ENCODE data around the gene MALL. TPM values are rescaled to one million over a fixed set of nuclear protein-coding genes. Genes with fewer than 3 reads are reported as not detected.
"Not testable (repeated sequence)": the region's sequence is repeated elsewhere in the genome, so short reads cannot be mapped to it uniquely, and the experiment has no call there.

MALL gene
- 0.69 TPM for polyA plus RNA-seq (2013)

DNA sequence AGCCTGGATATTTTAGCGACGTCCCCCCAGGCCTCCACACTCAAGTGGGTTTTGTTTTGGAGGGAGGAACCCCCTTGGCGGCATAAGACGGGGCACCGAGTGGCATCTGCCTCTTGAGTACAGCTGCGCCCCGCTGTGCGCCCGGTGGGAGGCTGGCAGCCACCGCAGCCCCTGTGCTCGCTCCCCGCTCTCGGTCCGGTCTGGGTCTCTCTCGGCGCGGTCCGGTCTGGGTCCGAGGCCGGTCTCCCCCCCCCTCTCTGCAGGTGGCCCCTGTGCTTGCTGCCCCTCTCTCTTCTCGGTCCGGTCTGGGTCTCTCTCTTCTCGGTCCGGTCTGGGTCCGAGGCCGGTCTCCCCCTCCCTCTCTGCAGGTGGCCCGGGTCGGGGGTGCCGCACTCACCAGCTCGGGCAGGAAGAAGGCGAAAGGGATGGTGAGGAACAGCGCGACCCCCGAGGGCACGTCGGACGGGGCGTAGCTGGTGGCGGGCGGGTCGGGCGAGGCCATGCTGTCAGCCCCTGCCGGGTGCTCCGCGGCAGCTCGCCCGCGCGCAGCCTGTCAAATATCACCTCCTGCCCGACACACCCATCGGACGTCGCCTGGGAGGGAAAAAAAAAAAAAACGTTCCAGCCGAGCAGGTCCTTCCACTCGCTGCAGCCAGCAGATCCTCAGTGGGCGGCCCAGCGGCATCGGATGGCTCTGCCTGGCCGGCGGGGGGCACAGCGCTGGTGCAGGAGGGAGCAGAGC, at the start of gene MALL:
Gene MALL (minus strand): TSS at position 532 of the 742 bp plus-strand sequence. CDS start 30 bp downstream, at position 502.
- CTCF ChIA-PET, result interaction anchor here (0.9 to 1.6 kb wide), 6 partner anchors 8 to 26 kb away, joined by 3 to 8 read pairs (median 4); no protein-coding TSS in a partner anchor
- POLR2A ChIA-PET, result interaction anchor here (0.5 kb wide), 1 partner anchor 27 kb away, joined by 4 read pairs; no protein-coding TSS in a partner anchor
- Histone ChIP-seq H3K4me3 (ENCODE audit: control insufficient read depth in 1 of 7, extremely low read depth in 1 of 7, insufficient read depth in 4 of 7, low read depth in 2 of 7, low read length in 6 of 7) (peak within 1 kb of the TSS in 4 of 7 experiments; percentile 3 to 66 (median 31)), H3K9me3 (ENCODE audit: control extremely low read depth in 1 of 5, control insufficient read depth in 4 of 5, insufficient read depth in 2 of 5, low read depth in 1 of 5, low read length in 4 of 5) (peaks cover 0 to 2% (median 0%) of the 10 kb centered on the region in 5 experiments), H3K27me3 (replicated peaks in 2 of 5; ENCODE audit: control insufficient read depth in 4 of 5, insufficient read depth in 5 of 5, low read length in 4 of 5) (peaks cover 0 to 37% (median 6%) of the 10 kb centered on the region in 5 experiments), H3K27ac (ENCODE audit: insufficient read depth in 1 of 2, low read depth in 1 of 2, low read length in 2 of 2, poor library complexity in 1 of 2, severe bottlenecking in 2 of 2) (no peak within 1 kb of the TSS), H3K36me3 (ENCODE audit: control insufficient read depth in 4 of 4, insufficient read depth in 4 of 4, low read length in 3 of 4) (no peaks in the 10 kb centered on the region), H3K4me1 (ENCODE audit: control extremely low read depth in 1 of 4, control insufficient read depth in 4 of 4, insufficient read depth in 4 of 4, low read length in 3 of 4) (peaks cover 0 to 25% (median 21%) of the 10 kb centered on the region in 4 experiments)
- peak in 2 of 3 donors; percentile 24 to 32 for DNase-seq
- 20% methylated on average over 48 of the region's 62 CpGs for WGBS (ENCODE audit: insufficient coverage)

DNA sequence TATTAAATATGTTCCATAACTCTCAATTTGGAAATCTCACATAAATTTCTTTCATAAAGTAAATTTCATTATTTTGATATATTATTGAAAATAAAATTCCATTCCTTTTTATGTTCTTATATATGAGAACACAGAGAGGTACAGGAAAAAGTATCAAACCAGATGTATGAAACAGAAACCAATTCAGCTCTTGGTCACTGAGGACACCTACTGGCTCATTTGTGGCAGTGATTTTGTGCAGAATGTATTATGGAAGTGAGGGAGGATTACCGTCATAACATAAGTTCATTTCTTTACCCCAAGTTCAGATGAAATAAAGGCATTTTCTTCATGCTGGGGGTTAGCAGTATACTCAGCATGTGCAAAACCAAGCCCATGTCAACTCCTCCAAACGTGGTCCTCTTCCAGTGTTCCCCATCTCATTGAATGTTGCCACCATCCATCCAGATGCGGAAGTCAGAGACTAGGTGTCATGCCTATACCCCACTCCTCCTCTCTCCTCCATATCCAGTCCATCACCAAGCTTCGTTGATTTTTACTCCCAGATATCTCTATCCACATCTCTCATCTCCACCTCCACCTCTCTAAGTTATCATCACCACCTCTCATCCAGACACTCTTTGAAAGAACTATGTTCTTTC, 41.7 kb upstream of the MALL start:
- peak; percentile 55 to 72 (median 66) for DNase-seq
- ChIA-PET POLR2A (no interaction called here), CTCF (interaction anchor here (0.7 to 2.6 kb wide), 6 partner anchors 9 to 24 kb away, joined by 3 to 9 read pairs (median 4); no protein-coding TSS in a partner anchor)
- Histone ChIP-seq H3K36me3 (ENCODE audit: control insufficient read depth in 4 of 4, insufficient read depth in 4 of 4, low read length in 3 of 4) (no peaks in the 10 kb centered on the region), H3K9me3 (ENCODE audit: control extremely low read depth in 1 of 5, control insufficient read depth in 4 of 5, insufficient read depth in 2 of 5, low read depth in 1 of 5, low read length in 4 of 5) (peaks cover 0 to 7% (median 2%) of the 10 kb centered on the region in 5 experiments), H3K4me3 (ENCODE audit: control insufficient read depth in 1 of 7, extremely low read depth in 1 of 7, insufficient read depth in 4 of 7, low read depth in 2 of 7, low read length in 6 of 7) (peak overlapping the region in 1 of 7 experiments; percentile 52), H3K27me3 (replicated peaks in 2 of 5; ENCODE audit: control insufficient read depth in 4 of 5, insufficient read depth in 5 of 5, low read length in 4 of 5) (no peaks in the 10 kb centered on the region), H3K27ac (ENCODE audit: insufficient read depth in 1 of 2, low read depth in 1 of 2, low read length in 2 of 2, poor library complexity in 1 of 2, severe bottlenecking in 2 of 2) (no peak overlapping the region), H3K4me1 (ENCODE audit: control extremely low read depth in 1 of 4, control insufficient read depth in 4 of 4, insufficient read depth in 4 of 4, low read length in 3 of 4) (no peaks in the 10 kb centered on the region)
- 44% methylated on average over 3 of the region's 4 CpGs for WGBS (ENCODE audit: insufficient coverage)

DNA sequence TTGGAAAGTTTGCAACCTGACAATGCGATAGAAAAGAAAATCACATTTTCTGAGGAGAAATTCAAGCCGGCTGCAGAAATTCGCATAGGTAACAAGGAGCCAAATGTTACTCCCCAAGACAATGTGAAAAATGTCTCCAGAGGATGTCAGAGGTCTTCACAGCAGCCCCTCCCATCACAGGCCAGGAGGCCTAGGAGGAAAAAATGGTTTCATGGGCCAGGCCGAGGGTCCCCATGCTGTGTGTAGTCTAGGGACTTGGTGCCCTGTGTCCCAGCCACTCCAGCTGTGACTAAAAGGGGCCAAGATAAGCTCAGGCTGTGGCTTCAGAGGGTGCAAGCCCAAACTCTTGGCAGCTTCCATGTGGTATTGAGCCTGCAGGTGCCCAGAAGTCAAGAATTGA, 39.2 kb upstream of the MALL start:
- H3K4me1 ChIP-seq (ENCODE audit: control extremely low read depth in 1 of 4, control insufficient read depth in 4 of 4, insufficient read depth in 4 of 4, low read length in 3 of 4); H3K9me3 ChIP-seq (ENCODE audit: control extremely low read depth in 1 of 5, control insufficient read depth in 4 of 5, insufficient read depth in 2 of 5, low read depth in 1 of 5, low read length in 4 of 5); H3K27me3 ChIP-seq (replicated peaks in 2 of 5; ENCODE audit: control insufficient read depth in 4 of 5, insufficient read depth in 5 of 5, low read length in 4 of 5); H3K36me3 ChIP-seq (ENCODE audit: control insufficient read depth in 4 of 4, insufficient read depth in 4 of 4, low read length in 3 of 4); POLR2A ChIA-PET; H3K4me3 ChIP-seq (ENCODE audit: control insufficient read depth in 1 of 7, extremely low read depth in 1 of 7, insufficient read depth in 4 of 7, low read depth in 2 of 7, low read length in 6 of 7); H3K27ac ChIP-seq (ENCODE audit: insufficient read depth in 1 of 2, low read depth in 1 of 2, low read length in 2 of 2, poor library complexity in 1 of 2, severe bottlenecking in 2 of 2); DNase-seq: not testable (repeated sequence)
- 100% methylated on average over 4 of the region's 4 CpGs for WGBS (ENCODE audit: insufficient coverage)
- CTCF ChIA-PET, result interaction anchor here (0.8 kb wide), 1 partner anchor 10 kb away, joined by 3 read pairs; no protein-coding TSS in a partner anchor

DNA sequence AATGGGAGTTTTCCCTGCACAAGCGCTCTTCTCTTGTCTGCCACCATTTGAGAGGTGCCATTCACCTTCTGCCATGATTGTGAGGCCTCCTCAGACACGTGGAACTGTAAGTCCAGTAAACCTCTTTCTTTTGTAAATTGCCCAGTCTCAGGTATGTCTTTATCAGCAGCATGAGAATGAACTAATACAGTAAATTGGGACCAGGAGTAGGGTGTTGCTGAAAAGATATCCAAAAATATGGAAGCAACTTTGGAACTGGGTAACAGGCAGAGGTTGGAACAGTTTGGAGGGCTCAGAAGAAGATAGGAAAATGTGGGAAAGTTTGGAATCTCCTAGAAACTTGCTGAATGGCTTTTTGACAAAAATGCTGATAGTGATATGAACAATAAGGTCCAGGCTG, 38.6 kb upstream of the MALL start:
- H3K36me3 ChIP-seq (ENCODE audit: control insufficient read depth in 4 of 4, insufficient read depth in 4 of 4, low read length in 3 of 4); H3K4me1 ChIP-seq (ENCODE audit: control extremely low read depth in 1 of 4, control insufficient read depth in 4 of 4, insufficient read depth in 4 of 4, low read length in 3 of 4); H3K27me3 ChIP-seq (replicated peaks in 2 of 5; ENCODE audit: control insufficient read depth in 4 of 5, insufficient read depth in 5 of 5, low read length in 4 of 5); H3K27ac ChIP-seq (ENCODE audit: insufficient read depth in 1 of 2, low read depth in 1 of 2, low read length in 2 of 2, poor library complexity in 1 of 2, severe bottlenecking in 2 of 2); POLR2A ChIA-PET; H3K9me3 ChIP-seq (ENCODE audit: control extremely low read depth in 1 of 5, control insufficient read depth in 4 of 5, insufficient read depth in 2 of 5, low read depth in 1 of 5, low read length in 4 of 5); DNase-seq; CTCF ChIA-PET; H3K4me3 ChIP-seq (ENCODE audit: control insufficient read depth in 1 of 7, extremely low read depth in 1 of 7, insufficient read depth in 4 of 7, low read depth in 2 of 7, low read length in 6 of 7): not testable (repeated sequence)
- WGBS (ENCODE audit: insufficient coverage), result 100% methylated on average over 1 of the region's 2 CpGs

DNA sequence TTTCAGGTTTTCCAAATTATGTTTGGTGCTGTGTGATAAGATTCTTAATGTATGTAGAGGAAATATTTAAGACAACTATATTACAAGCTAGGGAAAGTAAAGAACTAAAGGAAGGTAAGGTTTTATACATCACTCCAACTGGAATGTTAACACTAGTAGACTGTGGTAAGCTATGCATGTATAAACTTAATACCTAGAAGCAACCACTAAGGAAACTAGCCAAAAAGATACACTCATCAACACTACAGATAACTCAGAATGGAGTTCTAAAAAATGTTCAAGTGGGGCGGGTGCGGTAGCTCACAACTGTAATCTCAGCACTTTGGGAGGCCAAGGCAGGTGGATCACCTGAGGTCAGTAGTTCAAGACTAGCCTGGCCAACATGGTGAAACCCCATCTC, 37.8 kb upstream of the MALL start:
- peaks cover 0 to 7% (median 2%) of the 10 kb centered on the region in 5 experiments for H3K9me3 ChIP-seq (ENCODE audit: control extremely low read depth in 1 of 5, control insufficient read depth in 4 of 5, insufficient read depth in 2 of 5, low read depth in 1 of 5, low read length in 4 of 5)
- H3K4me3 ChIP-seq (ENCODE audit: control insufficient read depth in 1 of 7, extremely low read depth in 1 of 7, insufficient read depth in 4 of 7, low read depth in 2 of 7, low read length in 6 of 7), result no peak overlapping the region
- no peak for DNase-seq
- no peaks in the 10 kb centered on the region for H3K27me3 ChIP-seq (replicated peaks in 2 of 5; ENCODE audit: control insufficient read depth in 4 of 5, insufficient read depth in 5 of 5, low read length in 4 of 5)
- no peaks in the 10 kb centered on the region for H3K4me1 ChIP-seq (ENCODE audit: control extremely low read depth in 1 of 4, control insufficient read depth in 4 of 4, insufficient read depth in 4 of 4, low read length in 3 of 4)
- ChIA-PET CTCF (no interaction called here), POLR2A (no interaction called here)
- H3K27ac ChIP-seq (ENCODE audit: insufficient read depth in 1 of 2, low read depth in 1 of 2, low read length in 2 of 2, poor library complexity in 1 of 2, severe bottlenecking in 2 of 2), result no peak overlapping the region
- no peaks in the 10 kb centered on the region for H3K36me3 ChIP-seq (ENCODE audit: control insufficient read depth in 4 of 4, insufficient read depth in 4 of 4, low read length in 3 of 4)
- 100% methylated on average over 2 of the region's 2 CpGs for WGBS (ENCODE audit: insufficient coverage)

DNA sequence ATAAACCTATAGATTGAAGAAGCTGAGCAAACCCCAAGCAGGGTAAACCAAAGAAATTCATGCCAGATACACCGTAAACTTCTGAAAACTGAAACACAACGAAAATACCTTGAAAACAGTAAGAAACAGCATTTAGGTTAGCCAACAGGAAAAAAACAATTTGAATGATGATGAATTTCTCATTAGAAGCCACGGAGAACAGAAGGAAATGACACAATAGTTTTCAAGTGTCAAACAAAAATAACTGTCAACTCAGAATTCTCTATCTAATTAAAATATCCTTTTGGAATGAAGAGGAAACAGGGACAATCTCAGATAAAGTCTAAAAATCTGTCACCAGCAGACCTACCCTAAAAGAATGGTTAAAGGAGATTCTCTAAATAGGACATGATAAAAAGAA, 37.3 kb upstream of the MALL start:
- H3K27ac ChIP-seq (ENCODE audit: insufficient read depth in 1 of 2, low read depth in 1 of 2, low read length in 2 of 2, poor library complexity in 1 of 2, severe bottlenecking in 2 of 2), result no peak overlapping the region
- no peaks in the 10 kb centered on the region for H3K4me1 ChIP-seq (ENCODE audit: control extremely low read depth in 1 of 4, control insufficient read depth in 4 of 4, insufficient read depth in 4 of 4, low read length in 3 of 4)
- WGBS (ENCODE audit: insufficient coverage), result no CpG with 5 or more reads among the region's 3 CpGs
- DNase-seq, result peak in 1 of 3 donors; percentile 6
- peaks cover 0 to 7% (median 2%) of the 10 kb centered on the region in 5 experiments for H3K9me3 ChIP-seq (ENCODE audit: control extremely low read depth in 1 of 5, control insufficient read depth in 4 of 5, insufficient read depth in 2 of 5, low read depth in 1 of 5, low read length in 4 of 5)
- no peaks in the 10 kb centered on the region for H3K27me3 ChIP-seq (replicated peaks in 2 of 5; ENCODE audit: control insufficient read depth in 4 of 5, insufficient read depth in 5 of 5, low read length in 4 of 5)
- POLR2A ChIA-PET, result no interaction called here
- H3K36me3 ChIP-seq (ENCODE audit: control insufficient read depth in 4 of 4, insufficient read depth in 4 of 4, low read length in 3 of 4), result no peaks in the 10 kb centered on the region
- CTCF ChIA-PET, result no interaction called here
- H3K4me3 ChIP-seq (ENCODE audit: control insufficient read depth in 1 of 7, extremely low read depth in 1 of 7, insufficient read depth in 4 of 7, low read depth in 2 of 7, low read length in 6 of 7), result no peak overlapping the region
